ENCODE measurements around the gene LRRC36.
A peak's percentile ranks its signal among the peaks of the same experiment; 100 is the strongest.

LRRC36 gene

GRCh38 chr16:67294171-67294757, 32.4 kb upstream of the LRRC36 start:
- DNase-seq (ENCODE audit: low read depth in 2 of 2): no peak

- no peak for DNase-seq (ENCODE audit: low read depth in 2 of 2)
These were observed 31.7 kb upstream of the LRRC36 start for GRCh38 chr16:67294938-67295361.

- no peak for DNase-seq (ENCODE audit: low read depth in 2 of 2)
These were observed 30.2 kb upstream of the LRRC36 start for GRCh38 chr16:67296420-67296819.

- DNase-seq (ENCODE audit: low read depth in 2 of 2): no peak
These were observed 28.3 kb upstream of the LRRC36 start for GRCh38 chr16:67298277-67298676.

GRCh38 chr16:67299269-67299668, 27.3 kb upstream of the LRRC36 start:
- DNase-seq (ENCODE audit: low read depth in 2 of 2): no peak

GRCh38 chr16:67301080-67301782, 25.4 kb upstream of the LRRC36 start:
- DNase-seq (ENCODE audit: low read depth in 2 of 2): no peak

- DNase-seq (ENCODE audit: low read depth in 2 of 2): no peak
These were observed 24.5 kb upstream of the LRRC36 start for GRCh38 chr16:67302076-67302475.

GRCh38 chr16:67302970-67303369, 23.6 kb upstream of the LRRC36 start:
- DNase-seq (ENCODE audit: low read depth in 2 of 2): no peak

- DNase-seq (ENCODE audit: low read depth in 2 of 2): no peak
These were observed 22.6 kb upstream of the LRRC36 start for GRCh38 chr16:67304020-67304419.

- DNase-seq (ENCODE audit: low read depth in 2 of 2): no peak
These were observed 21.2 kb upstream of the LRRC36 start for GRCh38 chr16:67305216-67306071.

- DNase-seq (ENCODE audit: low read depth in 2 of 2): no peak
These were observed 16.1 kb upstream of the LRRC36 start for GRCh38 chr16:67310561-67310960.

- DNase-seq (ENCODE audit: low read depth in 2 of 2): peak; percentile 69 to 84
These were observed 14.8 kb upstream of the LRRC36 start for GRCh38 chr16:67311607-67312488.

- no peak for DNase-seq (ENCODE audit: low read depth in 2 of 2)
These were observed 13.9 kb upstream of the LRRC36 start for GRCh38 chr16:67312719-67313118.

- DNase-seq (ENCODE audit: low read depth in 2 of 2): no peak
These were observed 8.8 kb upstream of the LRRC36 start for GRCh38 chr16:67317853-67318252.

GRCh38 chr16:67326115-67326471, 522 bp upstream of the LRRC36 start:
- no peak for DNase-seq (ENCODE audit: low read depth in 2 of 2)

GRCh38 chr16:67327743-67328142, 1.1 kb downstream of the LRRC36 start:
- no peak for DNase-seq (ENCODE audit: low read depth in 2 of 2)

GRCh38 chr16:67329901-67330300, 3.3 kb downstream of the LRRC36 start:
- DNase-seq (ENCODE audit: low read depth in 2 of 2): no peak

- no peak for DNase-seq (ENCODE audit: low read depth in 2 of 2)
These were observed 6.7 kb downstream of the LRRC36 start for GRCh38 chr16:67333315-67333714.

- no peak for DNase-seq (ENCODE audit: low read depth in 2 of 2)
These were observed 9.5 kb downstream of the LRRC36 start for GRCh38 chr16:67336116-67336515.

GRCh38 chr16:67336648-67337047, 10.0 kb downstream of the LRRC36 start:
- DNase-seq (ENCODE audit: low read depth in 2 of 2): no peak

GRCh38 chr16:67339453-67339852, 12.8 kb downstream of the LRRC36 start:
- no peak for DNase-seq (ENCODE audit: low read depth in 2 of 2)

GRCh38 chr16:67341250-67341649, 14.6 kb downstream of the LRRC36 start:
- no peak for DNase-seq (ENCODE audit: low read depth in 2 of 2)
